Left ventricle myocardium inferior (tissue), 1 donor: ENCODE results near the gene GAL3ST1. TPM values are rescaled to one million over a fixed set of nuclear protein-coding genes. Genes with fewer than 3 reads are reported as not detected.
A peak's percentile ranks its signal among the peaks of the same experiment; 100 is the strongest.

ENCODE experiments used
- DNase-seq: peaks from one replicate; pipeline ENCODE4 v3.0.0-alpha.2; 2020
- H3K27ac ChIP-seq: fragments of 200-600 bp; replicated peaks from 2 replicates; pipeline ENCODE4 v1.8.0; 2021
- H3K27me3 ChIP-seq: fragments of 200-600 bp; 2 replicates; pipeline ENCODE4 v1.8.0; 2021; ENCODE audit warnings: low read depth
- H3K36me3 ChIP-seq: fragments of 200-600 bp; 2 replicates; pipeline ENCODE4 v1.8.0; 2021
- H3K4me1 ChIP-seq: fragments of 200-600 bp; 2 replicates; pipeline ENCODE4 v1.8.0; 2021
- H3K4me3 ChIP-seq: fragments of 200-600 bp; 2 replicates; pipeline ENCODE4 v1.8.0; 2021; ENCODE audit warnings: mild to moderate bottlenecking, moderate library complexity
- H3K9me3 ChIP-seq: fragments of 200-600 bp; replicated peaks from 2 replicates; pipeline ENCODE4 v1.8.0; 2021
- intact Hi-C: fragments of 100-400 bp; cut with micrococcal nuclease; formaldehyde crosslinking; loops from one replicate; pipeline ENCODE4 v1.11.0; 2022
- total RNA-seq: library from RNA; stranded (reverse); fragmentation: NEBNext Ultra II Directional; extraction: Animal tissue kit (Norgen Biotek cat#: 25700); gene quantifications from one replicate; pipeline ENCODE4 v1.2.1, GENCODE V29; 2021
- TF ChIP-seq, protein P1 (sequence below): fragments of 200-600 bp; IDR thresholded peaks from 2 replicates; pipeline ENCODE4 v1.8.0; 2021; ENCODE audit warnings: antibody characterized with exemption, mild to moderate bottlenecking, borderline replicate concordance
- donor health status: DM: no; HTN: yes; CAD: no; lungs with severe emphysema.

Gene GAL3ST1
- total RNA-seq, 1 donor from 2014 or later, result 0.16 TPM

DNA sequence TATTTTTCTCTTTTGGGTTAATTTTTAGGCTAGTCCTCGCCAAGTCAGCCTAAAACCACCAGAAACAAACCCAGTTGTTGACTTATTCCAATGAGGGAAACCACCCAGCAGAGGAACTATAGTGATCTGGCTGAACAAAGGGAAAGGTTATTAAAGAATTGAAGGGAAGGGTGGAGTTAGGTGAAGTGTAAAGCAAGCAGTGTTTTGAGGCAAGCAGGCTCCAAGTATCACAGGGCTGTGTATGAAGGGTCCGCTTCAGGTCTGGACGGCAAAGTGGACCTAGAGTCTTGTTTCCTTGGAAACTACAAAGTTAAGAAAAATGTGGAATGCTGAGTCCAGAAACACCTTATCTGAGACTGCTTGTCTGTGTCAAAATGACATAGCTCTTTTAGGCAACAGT is 29.3 kb upstream of the GAL3ST1 start:
- intact Hi-C loops, result no loop called here
- no peaks in the 10 kb centered on the region for H3K9me3 ChIP-seq
- H3K36me3 ChIP-seq, result no peaks in the 10 kb centered on the region
- no peak overlapping the region for H3K4me3 ChIP-seq
- TF ChIP-seq, protein P1, sequence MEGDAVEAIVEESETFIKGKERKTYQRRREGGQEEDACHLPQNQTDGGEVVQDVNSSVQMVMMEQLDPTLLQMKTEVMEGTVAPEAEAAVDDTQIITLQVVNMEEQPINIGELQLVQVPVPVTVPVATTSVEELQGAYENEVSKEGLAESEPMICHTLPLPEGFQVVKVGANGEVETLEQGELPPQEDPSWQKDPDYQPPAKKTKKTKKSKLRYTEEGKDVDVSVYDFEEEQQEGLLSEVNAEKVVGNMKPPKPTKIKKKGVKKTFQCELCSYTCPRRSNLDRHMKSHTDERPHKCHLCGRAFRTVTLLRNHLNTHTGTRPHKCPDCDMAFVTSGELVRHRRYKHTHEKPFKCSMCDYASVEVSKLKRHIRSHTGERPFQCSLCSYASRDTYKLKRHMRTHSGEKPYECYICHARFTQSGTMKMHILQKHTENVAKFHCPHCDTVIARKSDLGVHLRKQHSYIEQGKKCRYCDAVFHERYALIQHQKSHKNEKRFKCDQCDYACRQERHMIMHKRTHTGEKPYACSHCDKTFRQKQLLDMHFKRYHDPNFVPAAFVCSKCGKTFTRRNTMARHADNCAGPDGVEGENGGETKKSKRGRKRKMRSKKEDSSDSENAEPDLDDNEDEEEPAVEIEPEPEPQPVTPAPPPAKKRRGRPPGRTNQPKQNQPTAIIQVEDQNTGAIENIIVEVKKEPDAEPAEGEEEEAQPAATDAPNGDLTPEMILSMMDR, result no peak
- no peaks in the 10 kb centered on the region for H3K27me3 ChIP-seq
- peaks cover 39% of the 10 kb centered on the region for H3K4me1 ChIP-seq
- H3K27ac ChIP-seq, result no peak overlapping the region
- DNase-seq, result no peak

DNA sequence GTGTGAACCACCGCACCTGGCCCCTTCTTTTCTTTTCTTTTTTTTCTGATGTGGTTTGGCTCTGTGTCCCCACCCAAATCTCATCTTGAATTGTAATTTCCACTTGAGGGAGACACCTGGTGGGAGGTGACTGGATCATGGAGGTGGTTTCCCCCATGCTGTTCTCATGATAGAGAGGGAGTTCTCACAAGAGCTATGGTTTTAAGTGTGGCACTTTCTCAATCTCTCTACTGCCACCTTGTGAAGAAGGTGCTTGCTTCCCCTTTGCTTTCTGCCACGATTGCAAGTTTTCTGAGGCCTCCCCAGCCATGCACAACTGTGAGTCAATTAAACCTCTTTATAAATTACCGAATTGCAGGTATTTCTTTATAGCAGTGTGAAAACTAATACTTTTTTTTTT is 27.6 kb upstream of the GAL3ST1 start:
- no peaks in the 10 kb centered on the region for H3K27me3 ChIP-seq
- no peak for DNase-seq
- TF ChIP-seq, protein P1, result peak; percentile 28
- H3K27ac ChIP-seq, result no peak overlapping the region
- intact Hi-C loops, result no loop called here
- H3K4me1 ChIP-seq, result peaks cover 21% of the 10 kb centered on the region
- H3K4me3 ChIP-seq, result no peak overlapping the region
- no peaks in the 10 kb centered on the region for H3K36me3 ChIP-seq
- no peaks in the 10 kb centered on the region for H3K9me3 ChIP-seq

DNA sequence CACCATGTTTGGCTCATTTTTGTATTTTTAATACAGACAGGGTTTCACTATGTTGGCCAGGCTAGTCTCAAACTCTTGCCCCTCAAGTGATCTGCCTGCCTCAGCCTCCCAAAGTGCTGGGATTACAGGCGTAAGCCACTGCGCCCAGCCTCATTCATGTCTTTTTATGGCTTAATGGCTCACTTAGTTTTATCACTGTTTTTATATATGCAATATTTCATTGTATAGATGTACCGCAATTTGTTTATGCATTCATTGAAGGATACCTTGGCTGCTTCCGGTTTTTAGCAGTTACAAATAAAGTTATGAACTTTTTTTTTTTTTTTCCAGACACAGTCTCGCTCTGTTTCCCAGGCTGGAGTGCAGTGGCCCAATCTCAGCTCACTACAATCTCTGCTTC is 27.0 kb upstream of the GAL3ST1 start:
- intact Hi-C loops, result no loop called here
- H3K4me1 ChIP-seq, result peaks cover 16% of the 10 kb centered on the region
- DNase-seq, result no peak
- no peaks in the 10 kb centered on the region for H3K27me3 ChIP-seq
- H3K9me3 ChIP-seq, result no peaks in the 10 kb centered on the region
- H3K36me3 ChIP-seq, result no peaks in the 10 kb centered on the region
- no peak overlapping the region for H3K27ac ChIP-seq
- H3K4me3 ChIP-seq, result no peak overlapping the region
- TF ChIP-seq, protein P1, result no peak

DNA sequence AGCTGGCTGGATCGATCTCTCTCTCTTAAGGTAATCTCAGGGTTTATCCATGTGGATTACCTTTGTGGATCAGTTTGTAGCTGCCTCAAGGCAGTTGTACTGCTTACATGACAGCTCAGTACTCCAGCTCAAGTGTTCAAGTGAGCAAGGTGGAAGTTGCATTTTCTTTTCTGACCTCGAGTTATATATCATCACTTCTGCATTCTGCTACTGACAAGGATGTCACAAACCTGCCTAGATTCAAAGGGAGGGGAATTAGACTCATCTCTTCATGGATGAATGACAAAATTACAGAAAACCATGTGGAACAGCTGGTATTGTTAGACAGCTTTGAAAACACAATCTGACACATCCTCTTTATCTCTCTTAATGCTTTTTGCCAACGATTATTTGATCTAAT is 26.5 kb upstream of the GAL3ST1 start:
- Histone ChIP-seq H3K36me3 (no peaks in the 10 kb centered on the region), H3K27ac (no peak overlapping the region), H3K27me3 (no peaks in the 10 kb centered on the region), H3K4me1 (peaks cover 11% of the 10 kb centered on the region), H3K9me3 (no peaks in the 10 kb centered on the region), H3K4me3 (no peak overlapping the region)
- no peak for DNase-seq
- TF ChIP-seq, protein P1, result no peak
- intact Hi-C loops, result no loop called here

DNA sequence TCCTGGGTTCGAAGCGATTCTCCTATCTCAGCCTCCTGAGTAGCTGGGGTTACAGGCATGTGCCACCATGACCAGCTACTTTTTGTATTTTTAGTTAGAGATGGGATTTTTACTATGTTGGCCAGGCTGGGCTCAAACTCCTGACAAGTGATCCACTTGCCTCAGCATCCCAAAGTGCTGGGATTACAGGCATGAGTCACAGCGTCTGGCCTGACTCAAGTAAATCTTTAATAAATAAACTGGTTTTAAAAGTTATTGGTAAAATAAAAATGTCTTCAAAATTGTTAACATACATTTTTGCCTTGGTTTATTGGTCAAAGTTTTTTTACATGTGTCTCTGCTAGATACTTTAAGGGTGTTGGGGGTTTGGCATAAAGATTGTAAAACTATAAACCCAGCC is 24.5 kb upstream of the GAL3ST1 start:
- DNase-seq, result no peak
- Histone ChIP-seq H3K27ac (no peak overlapping the region), H3K9me3 (no peaks in the 10 kb centered on the region)

More for the DNA sequence above, 24.5 kb upstream of the GAL3ST1 start:
- H3K36me3 ChIP-seq, result no peaks in the 10 kb centered on the region
- H3K4me1 ChIP-seq, result no peaks in the 10 kb centered on the region
- intact Hi-C loops, result no loop called here
- H3K4me3 ChIP-seq, result no peak overlapping the region
- no peaks in the 10 kb centered on the region for H3K27me3 ChIP-seq
- TF ChIP-seq, protein P1, result no peak
